KOPT-K1 (cell line): ENCODE results near the gene OPN1SW.
A peak's percentile ranks its signal among the peaks of the same experiment; 100 is the strongest.

Experiments used
- H3K27ac ChIP-seq: fragments of 200-600 bp; sonication (generic); 2 replicates; pipeline ENCODE4 v1.5.1; 2016; ENCODE audit warnings: antibody characterized with exemption, mild to moderate bottlenecking, low read depth, low read length; ENCODE audit not compliant: poor library complexity, severe bottlenecking
- H3K36me3 ChIP-seq: fragments of 200-600 bp; sonication (generic); 2 replicates; pipeline ENCODE4 v1.5.1; 2017; ENCODE audit warnings: antibody characterized with exemption, mild to moderate bottlenecking, low read length, moderate library complexity; ENCODE audit not compliant: insufficient read depth
- H3K9me3 ChIP-seq: fragments of 200-600 bp; sonication (generic); 2 replicates; pipeline ENCODE4 v1.5.1; 2017; ENCODE audit warnings: antibody characterized with exemption, low read length, mild to moderate bottlenecking; ENCODE audit not compliant: insufficient read depth, poor library complexity, severe bottlenecking

Gene OPN1SW

GRCh38 chr7:128801003-128801402 lies 25.4 kb upstream of the OPN1SW start:
- no peaks in the 10 kb centered on the region for H3K9me3 ChIP-seq
- H3K36me3 ChIP-seq, result peaks cover 56% of the 10 kb centered on the region; the same call in 1 of the 2 replicates
- no peak overlapping the region for H3K27ac ChIP-seq

- no peaks in the 10 kb centered on the region for H3K9me3 ChIP-seq
- no peak overlapping the region for H3K27ac ChIP-seq
- peaks cover 52% of the 10 kb centered on the region; the same call in 1 of the 2 replicates for H3K36me3 ChIP-seq
Measured at GRCh38 chr7:128800567-128800966, 25.0 kb upstream of the OPN1SW start.

GRCh38 chr7:128799451-128799850 lies 23.9 kb upstream of the OPN1SW start:
- Histone ChIP-seq H3K9me3 (no peaks in the 10 kb centered on the region), H3K36me3 (peaks cover 52% of the 10 kb centered on the region; the same call in 1 of the 2 replicates), H3K27ac (no peak overlapping the region)

- Histone ChIP-seq H3K9me3 (no peaks in the 10 kb centered on the region), H3K36me3 (peaks cover 27% of the 10 kb centered on the region; the same call in 1 of the 2 replicates), H3K27ac (no peak overlapping the region)
Measured at GRCh38 chr7:128796327-128796726, 20.7 kb upstream of the OPN1SW start.

GRCh38 chr7:128795129-128795528 lies 19.5 kb upstream of the OPN1SW start:
- Histone ChIP-seq H3K9me3 (no peaks in the 10 kb centered on the region), H3K36me3 (peaks cover 22% of the 10 kb centered on the region; the same call in 1 of the 2 replicates), H3K27ac (no peak overlapping the region)

GRCh38 chr7:128794436-128794835 lies 18.8 kb upstream of the OPN1SW start:
- H3K9me3 ChIP-seq, result no peaks in the 10 kb centered on the region
- H3K36me3 ChIP-seq, result peaks cover 22% of the 10 kb centered on the region; the same call in 1 of the 2 replicates
- H3K27ac ChIP-seq, result no peak overlapping the region

GRCh38 chr7:128794020-128794419 lies 18.4 kb upstream of the OPN1SW start:
- no peaks in the 10 kb centered on the region for H3K9me3 ChIP-seq
- H3K36me3 ChIP-seq, result peaks cover 22% of the 10 kb centered on the region; the same call in 1 of the 2 replicates
- H3K27ac ChIP-seq, result no peak overlapping the region

GRCh38 chr7:128793181-128793547 lies 17.6 kb upstream of the OPN1SW start:
- H3K9me3 ChIP-seq, result no peaks in the 10 kb centered on the region
- peaks cover 22% of the 10 kb centered on the region; the same call in 1 of the 2 replicates for H3K36me3 ChIP-seq
- no peak overlapping the region for H3K27ac ChIP-seq

GRCh38 chr7:128792471-128793180 lies 17.0 kb upstream of the OPN1SW start:
- Histone ChIP-seq H3K36me3 (peaks cover 22% of the 10 kb centered on the region; the same call in 1 of the 2 replicates), H3K9me3 (no peaks in the 10 kb centered on the region), H3K27ac (no peak overlapping the region)

- Histone ChIP-seq H3K27ac (peak overlapping the region; percentile 51), H3K36me3 (peaks cover 17% of the 10 kb centered on the region; the same call in 1 of the 2 replicates)
Measured at GRCh38 chr7:128791972-128792327, 16.4 kb upstream of the OPN1SW start.

GRCh38 chr7:128791121-128791971 lies 15.8 kb upstream of the OPN1SW start, which contains the start of gene CCDC136:
TSS of gene CCDC136 (plus strand) at chr7:128791968. CDS start at chr7:128792412, 444 bp downstream.
- peak within 1 kb of the TSS; percentile 51 for H3K27ac ChIP-seq
- H3K9me3 ChIP-seq, result no peaks in the 10 kb centered on the region
- H3K36me3 ChIP-seq, result peaks cover 16% of the 10 kb centered on the region; the same call in 1 of the 2 replicates

More at GRCh38 chr7:128791972-128792327, 16.4 kb upstream of the OPN1SW start:
- no peaks in the 10 kb centered on the region for H3K9me3 ChIP-seq

- H3K27ac ChIP-seq, result peak overlapping the region; percentile 51
- H3K36me3 ChIP-seq, result peaks cover 11% of the 10 kb centered on the region; the same call in 1 of the 2 replicates
- no peaks in the 10 kb centered on the region for H3K9me3 ChIP-seq
Measured at GRCh38 chr7:128790315-128791041, 14.9 kb upstream of the OPN1SW start.

- Histone ChIP-seq H3K27ac (no peak overlapping the region), H3K9me3 (no peaks in the 10 kb centered on the region), H3K36me3 (no peaks in the 10 kb centered on the region)
Measured at GRCh38 chr7:128788446-128789412, 13.1 kb upstream of the OPN1SW start.

GRCh38 chr7:128785738-128786137 lies 10.1 kb upstream of the OPN1SW start:
- H3K9me3 ChIP-seq, result no peaks in the 10 kb centered on the region
- H3K27ac ChIP-seq, result no peak overlapping the region

More at GRCh38 chr7:128785738-128786137, 10.1 kb upstream of the OPN1SW start:
- no peaks in the 10 kb centered on the region for H3K36me3 ChIP-seq
